ENCODE results near the gene PODXL.

Gene PODXL

DNA sequence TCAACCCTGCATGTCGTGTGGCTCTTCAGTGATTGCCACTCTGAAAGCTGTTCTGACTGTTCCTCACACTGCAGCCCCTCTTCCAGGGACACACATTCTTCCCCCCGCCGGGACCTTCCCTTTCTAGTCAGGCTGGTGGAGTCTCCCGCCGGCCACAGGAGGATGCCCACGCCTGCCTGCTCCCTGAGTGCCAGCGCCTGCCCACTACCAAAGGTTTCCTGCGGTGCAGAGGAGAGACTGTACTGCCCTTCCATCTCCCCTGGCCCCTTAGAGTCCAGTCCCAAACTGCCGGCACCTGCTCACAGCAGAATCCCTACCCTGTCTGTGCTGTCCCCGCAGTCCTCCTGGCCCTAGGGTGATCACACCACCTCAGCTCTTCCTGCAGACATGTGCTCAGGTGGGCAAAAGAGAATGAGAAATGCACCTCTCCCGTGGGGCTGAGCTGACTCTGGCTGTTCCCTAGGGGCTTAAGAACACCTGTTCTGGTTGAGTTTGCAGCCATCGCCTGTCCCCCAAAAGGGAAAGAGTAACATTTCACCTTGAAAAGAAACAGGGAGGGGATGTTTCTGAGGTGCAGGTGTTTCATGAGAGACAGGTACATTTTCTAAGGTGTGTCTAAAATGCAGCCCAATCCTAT lies 1.4 kb downstream of the PODXL start:
- TF ChIP-seq, protein P1, sequence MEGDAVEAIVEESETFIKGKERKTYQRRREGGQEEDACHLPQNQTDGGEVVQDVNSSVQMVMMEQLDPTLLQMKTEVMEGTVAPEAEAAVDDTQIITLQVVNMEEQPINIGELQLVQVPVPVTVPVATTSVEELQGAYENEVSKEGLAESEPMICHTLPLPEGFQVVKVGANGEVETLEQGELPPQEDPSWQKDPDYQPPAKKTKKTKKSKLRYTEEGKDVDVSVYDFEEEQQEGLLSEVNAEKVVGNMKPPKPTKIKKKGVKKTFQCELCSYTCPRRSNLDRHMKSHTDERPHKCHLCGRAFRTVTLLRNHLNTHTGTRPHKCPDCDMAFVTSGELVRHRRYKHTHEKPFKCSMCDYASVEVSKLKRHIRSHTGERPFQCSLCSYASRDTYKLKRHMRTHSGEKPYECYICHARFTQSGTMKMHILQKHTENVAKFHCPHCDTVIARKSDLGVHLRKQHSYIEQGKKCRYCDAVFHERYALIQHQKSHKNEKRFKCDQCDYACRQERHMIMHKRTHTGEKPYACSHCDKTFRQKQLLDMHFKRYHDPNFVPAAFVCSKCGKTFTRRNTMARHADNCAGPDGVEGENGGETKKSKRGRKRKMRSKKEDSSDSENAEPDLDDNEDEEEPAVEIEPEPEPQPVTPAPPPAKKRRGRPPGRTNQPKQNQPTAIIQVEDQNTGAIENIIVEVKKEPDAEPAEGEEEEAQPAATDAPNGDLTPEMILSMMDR (IDR thresholded peaks at IDR 0.05; ENCODE audit: insufficient read depth, low read length, missing control alignments), result no peak
- CTCF ChIA-PET, result interaction anchor here (1.0 to 2.5 kb wide), 4 partner anchors 9 to 48 kb away, joined by 3 to 9 read pairs (median 6); no protein-coding TSS in a partner anchor
- DNase-seq (ENCODE audit: low read depth, low spot score), result no peak
- POLR2A ChIA-PET, result no interaction called here
- H3K4me3 ChIP-seq (ENCODE audit: low read depth, low read length), result no peak overlapping the region

DNA sequence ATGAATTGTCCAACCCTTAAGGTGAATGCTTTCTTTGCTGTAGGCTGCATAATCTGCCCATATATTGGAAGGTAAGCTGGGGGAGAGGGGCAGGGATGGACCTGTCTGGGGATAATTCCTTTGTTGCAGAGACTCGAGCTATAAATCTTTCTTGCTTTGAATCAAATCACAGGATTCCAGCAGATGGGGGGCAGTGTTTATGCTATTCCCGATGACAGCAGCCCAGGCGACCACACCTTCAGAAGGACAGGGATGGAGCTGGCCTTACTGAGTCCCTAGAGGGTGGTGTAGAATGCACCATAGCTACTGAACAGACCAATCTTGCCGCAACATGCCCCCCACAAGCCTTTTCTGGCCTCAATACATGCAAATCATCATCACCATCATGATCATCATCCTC lies 2.5 kb downstream of the PODXL start:
- no peak for DNase-seq (ENCODE audit: low read depth, low spot score)
- ChIA-PET POLR2A (interaction anchor here (0.5 kb wide), 1 partner anchor 107 kb away, joined by 3 read pairs; no protein-coding TSS in a partner anchor), CTCF (interaction anchor here (1.0 to 3.9 kb wide), 8 partner anchors 8 to 47 kb away, joined by 3 to 19 read pairs (median 4); no protein-coding TSS in a partner anchor)
- H3K4me3 ChIP-seq (ENCODE audit: low read depth, low read length), result no peak overlapping the region
- TF ChIP-seq, protein P1 (IDR thresholded peaks at IDR 0.05; ENCODE audit: insufficient read depth, low read length, missing control alignments), result no peak

- ChIA-PET CTCF (interaction anchor here (1.0 to 3.9 kb wide), 3 partner anchors 15 to 103 kb away, joined by 3 to 19 read pairs (median 5); no protein-coding TSS in a partner anchor), POLR2A (no interaction called here)
- DNase-seq (ENCODE audit: low read depth, low spot score), result no peak
- no peak overlapping the region for H3K4me3 ChIP-seq (ENCODE audit: low read depth, low read length)
- TF ChIP-seq, protein P1 (IDR thresholded peaks at IDR 0.05; ENCODE audit: insufficient read depth, low read length, missing control alignments), result no peak
Measured at GRCh38 chr7:131552053-131552452, 4.4 kb downstream of the PODXL start.

- H3K4me3 ChIP-seq (ENCODE audit: low read depth, low read length), result no peak overlapping the region
- ChIA-PET POLR2A (no interaction called here), CTCF (interaction anchor here (0.7 to 3.9 kb wide), 2 partner anchors 11 to 37 kb away, joined by 3 to 19 read pairs; no protein-coding TSS in a partner anchor)
- TF ChIP-seq, protein P1 (IDR thresholded peaks at IDR 0.05; ENCODE audit: insufficient read depth, low read length, missing control alignments), result no peak
- DNase-seq (ENCODE audit: low read depth, low spot score), result no peak
Measured at GRCh38 chr7:131550846-131551245, 5.6 kb downstream of the PODXL start.

- ChIA-PET POLR2A (interaction anchor here (1.2 kb wide), 1 partner anchor 26 kb away, joined by 3 read pairs; no protein-coding TSS in a partner anchor), CTCF (interaction anchor here (1.2 to 7.0 kb wide), 6 partner anchors 10 to 108 kb away, joined by 3 to 77 read pairs (median 19); no protein-coding TSS in a partner anchor)
- DNase-seq (ENCODE audit: low read depth, low spot score), result no peak
- no peak overlapping the region for H3K4me3 ChIP-seq (ENCODE audit: low read depth, low read length)
- TF ChIP-seq, protein P1 (IDR thresholded peaks at IDR 0.05; ENCODE audit: insufficient read depth, low read length, missing control alignments), result no peak
Measured at GRCh38 chr7:131548371-131548770, 8.1 kb downstream of the PODXL start.

DNA sequence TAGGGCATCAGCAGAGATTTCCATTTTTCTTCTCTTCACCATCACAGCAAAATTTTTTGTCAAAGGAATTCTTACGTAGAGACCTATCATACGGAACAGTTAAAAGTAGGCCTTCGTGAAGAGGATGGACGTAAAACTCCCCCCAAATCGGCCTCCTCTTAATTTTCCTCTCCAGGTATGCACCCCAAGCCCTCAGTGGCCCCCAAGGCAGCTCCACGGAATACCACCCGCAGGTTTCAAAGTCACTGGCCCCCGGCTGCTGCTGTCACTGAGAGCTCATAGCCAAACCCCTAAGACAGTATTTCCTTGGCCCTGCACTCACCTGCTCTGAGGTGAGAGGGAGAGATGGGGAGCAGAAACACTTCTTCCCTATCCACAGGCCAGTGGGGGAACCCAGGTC lies 8.8 kb downstream of the PODXL start:
- POLR2A ChIA-PET, result interaction anchor here (1.2 kb wide), 1 partner anchor 25 kb away, joined by 3 read pairs; no protein-coding TSS in a partner anchor
- DNase-seq (ENCODE audit: low read depth, low spot score), result no peak
- no peak overlapping the region for H3K4me3 ChIP-seq (ENCODE audit: low read depth, low read length)
- CTCF ChIA-PET, result interaction anchor here (1.2 to 7.0 kb wide), 8 partner anchors 11 to 109 kb away, joined by 3 to 77 read pairs (median 15); no protein-coding TSS in a partner anchor
- TF ChIP-seq, protein P1 (IDR thresholded peaks at IDR 0.05; ENCODE audit: insufficient read depth, low read length, missing control alignments), result no peak
